Esophagus muscularis mucosa (tissue), 4 donors: Measurements from ENCODE around the gene GLIS1.

Source experiments
- CTCF ChIP-seq, 3 experiments: fragments of 200-600 bp in 2 of 3; fragments of 450-650 bp in 1 of 3; sonication (generic) in 2 of 3; IDR thresholded peaks; one replicate each; pipeline ENCODE4 v1.5.1; 2017 to 2019; ENCODE audit warnings: antibody characterized with exemption in 3 of 3, mild to moderate bottlenecking in 2 of 3, moderate library complexity in 1 of 3
- EP300 ChIP-seq: sonication (generic); formaldehyde crosslinking; IDR thresholded peaks from one replicate; pipeline ENCODE4 v1.6.1; 2017; ENCODE audit warnings: antibody characterized with exemption
- POLR2A ChIP-seq: fragments of 450-650 bp; IDR thresholded peaks from one replicate; pipeline ENCODE4 v1.6.1; 2017; ENCODE audit warnings: antibody characterized with exemption, moderate library complexity, mild to moderate bottlenecking, low read depth
- POLR2AphosphoS5 ChIP-seq, 2 donors: sonication (generic); formaldehyde crosslinking; IDR thresholded peaks; one replicate each; pipeline ENCODE4 v1.6.1; 2017; ENCODE audit warnings: antibody characterized with exemption in 2 of 2

GRCh38 chr1:53593758-53594380 is 145.1 kb downstream of the GLIS1 start:
- TF ChIP-seq CTCF (IDR thresholded peaks at IDR 0.05) (peak in 2 of 3 experiments; percentile 22 to 39), EP300 (no peak), POLR2A (no peak), POLR2AphosphoS5 (IDR thresholded peaks at IDR 0.05) (no peak)
